ENCODE results near the gene PRDX2.

The PRDX2 gene

DNA sequence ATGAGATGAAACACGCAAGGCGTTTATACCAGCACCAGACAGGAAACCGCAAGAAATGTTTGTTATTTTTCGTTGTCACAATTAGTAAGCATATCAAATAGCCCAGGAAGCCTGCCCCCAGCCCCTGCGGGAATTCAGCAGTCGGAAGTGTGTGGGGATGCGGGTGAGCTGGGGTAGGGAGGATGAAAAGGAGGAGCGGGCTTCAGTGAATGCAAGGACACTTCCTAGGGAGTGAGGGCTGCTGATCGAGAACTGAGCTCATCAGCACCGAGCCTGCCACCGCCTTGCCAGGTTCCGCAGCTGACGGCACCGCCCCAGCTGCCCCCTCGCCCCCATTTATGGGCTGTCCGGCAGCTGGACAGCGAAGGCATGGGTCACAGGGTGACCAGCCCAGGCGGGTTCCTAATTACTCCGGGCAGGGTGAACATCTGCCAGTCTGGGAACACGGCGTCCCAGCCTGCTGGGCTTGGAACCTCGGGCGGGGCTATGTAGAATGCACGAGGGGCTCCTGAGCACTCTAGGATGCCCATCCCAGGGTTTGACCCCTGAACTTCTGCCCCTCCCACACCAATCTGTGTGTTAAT, 51.6 kb downstream of the PRDX2 start:
- no peak for DNase-seq

- no peak for DNase-seq
Observed at GRCh38 chr19:12748489-12748888, 53.1 kb downstream of the PRDX2 start.
